Thoracic aorta (tissue), 2 donors: Measurements from ENCODE around the gene CDK4. TPM values are rescaled to one million over a fixed set of nuclear protein-coding genes. Genes with fewer than 3 reads are reported as not detected.
"Not testable (repeated sequence)": the region's sequence is repeated elsewhere in the genome, so short reads cannot be mapped to it uniquely, and the experiment has no call there.

ENCODE experiments used
- ATAC-seq: fragments of 150-250 bp; one replicate; pipeline ENCODE4 v1.8.0; 2017; ENCODE audit warnings: low read depth; ENCODE audit not compliant: insufficient number of reproducible peaks, low FRiP score
- DNase-seq: peaks from one replicate; pipeline ENCODE4 v3.0.0-alpha.2; 2020; ENCODE audit warnings: low spot score
- H3K27ac ChIP-seq, 2 donors: fragments of 200-600 bp; sonication (generic); 1 replicate in 1 of 2; 2 replicates in 1 of 2; pipeline ENCODE4 v1.5.1; 2016; ENCODE audit warnings: mild to moderate bottlenecking in 2 of 2, moderate library complexity in 2 of 2
- H3K27me3 ChIP-seq: fragments of 200-600 bp; sonication (generic); replicated peaks from 2 replicates; pipeline ENCODE4 v1.6.0; 2016; ENCODE audit warnings: mild to moderate bottlenecking; ENCODE audit not compliant: insufficient read depth
- H3K36me3 ChIP-seq: fragments of 200-600 bp; sonication (generic); one replicate; pipeline ENCODE4 v1.5.1; 2016
- H3K4me1 ChIP-seq, 2 donors: fragments of 200-600 bp; sonication (generic); 1 replicate in 1 of 2; 2 replicates in 1 of 2; pipeline versions ENCODE4 v1.5.1 to v1.6.0; 2016; ENCODE audit warnings: low read depth in 2 of 2, mild to moderate bottlenecking in 1 of 2; ENCODE audit not compliant: control insufficient read depth in 1 of 2
- H3K4me3 ChIP-seq: fragments of 200-600 bp; sonication (generic); 2 replicates; pipeline ENCODE4 v1.5.1; 2016; ENCODE audit warnings: mild to moderate bottlenecking
- H3K9me3 ChIP-seq: fragments of 200-600 bp; sonication (generic); 2 replicates; pipeline ENCODE4 v1.5.1; 2016
- total RNA-seq, 2 donors: library from RNA; depleted of rRNA; stranded (reverse); fragments of >200 nt; gene quantifications; one replicate each; pipeline versions ENCODE4 v1.1.0 to v1.2.3, GENCODE V29; 2016
- TF ChIP-seq, protein P1 (sequence below): fragments of 200-600 bp; sonication (generic); IDR thresholded peaks from one replicate; pipeline ENCODE4 v1.5.1; 2019; ENCODE audit warnings: antibody characterized with exemption

The CDK4 gene
- total RNA-seq, 2 donors from 2014 or later = 52.3 to 72.8 TPM

DNA sequence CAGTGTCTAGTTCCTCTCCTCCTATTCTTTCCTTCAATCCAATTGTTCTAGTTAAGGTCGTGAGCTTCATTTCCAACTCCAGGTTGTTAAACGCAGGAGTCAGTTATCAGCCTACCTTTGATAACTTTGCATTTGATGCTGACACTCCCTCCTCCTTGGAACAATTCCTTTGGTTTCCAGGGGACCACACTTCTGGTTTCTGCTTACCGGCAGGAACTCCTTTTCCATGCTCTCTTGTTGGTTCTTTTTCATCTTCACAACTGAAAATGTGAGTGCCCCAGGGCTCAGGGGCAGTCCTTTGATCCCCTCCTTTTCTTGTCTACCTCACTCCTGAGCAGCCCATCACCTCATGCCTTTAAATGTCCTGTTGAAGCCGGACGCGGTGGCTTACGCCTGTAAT is 25.3 kb upstream of the CDK4 start:
- H3K9me3 ChIP-seq = no peaks in the 10 kb centered on the region
- H3K27me3 ChIP-seq = no peaks in the 10 kb centered on the region
- peaks cover 9 to 18% of the 10 kb centered on the region in 2 donors for H3K4me1 ChIP-seq
- H3K27ac ChIP-seq = no peak overlapping the region
- TF ChIP-seq, protein P1, sequence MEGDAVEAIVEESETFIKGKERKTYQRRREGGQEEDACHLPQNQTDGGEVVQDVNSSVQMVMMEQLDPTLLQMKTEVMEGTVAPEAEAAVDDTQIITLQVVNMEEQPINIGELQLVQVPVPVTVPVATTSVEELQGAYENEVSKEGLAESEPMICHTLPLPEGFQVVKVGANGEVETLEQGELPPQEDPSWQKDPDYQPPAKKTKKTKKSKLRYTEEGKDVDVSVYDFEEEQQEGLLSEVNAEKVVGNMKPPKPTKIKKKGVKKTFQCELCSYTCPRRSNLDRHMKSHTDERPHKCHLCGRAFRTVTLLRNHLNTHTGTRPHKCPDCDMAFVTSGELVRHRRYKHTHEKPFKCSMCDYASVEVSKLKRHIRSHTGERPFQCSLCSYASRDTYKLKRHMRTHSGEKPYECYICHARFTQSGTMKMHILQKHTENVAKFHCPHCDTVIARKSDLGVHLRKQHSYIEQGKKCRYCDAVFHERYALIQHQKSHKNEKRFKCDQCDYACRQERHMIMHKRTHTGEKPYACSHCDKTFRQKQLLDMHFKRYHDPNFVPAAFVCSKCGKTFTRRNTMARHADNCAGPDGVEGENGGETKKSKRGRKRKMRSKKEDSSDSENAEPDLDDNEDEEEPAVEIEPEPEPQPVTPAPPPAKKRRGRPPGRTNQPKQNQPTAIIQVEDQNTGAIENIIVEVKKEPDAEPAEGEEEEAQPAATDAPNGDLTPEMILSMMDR = no peak
- peaks cover 8% of the 10 kb centered on the region for H3K36me3 ChIP-seq
- H3K4me3 ChIP-seq = no peak overlapping the region
- ATAC-seq (no peak), DNase-seq (no peak)

DNA sequence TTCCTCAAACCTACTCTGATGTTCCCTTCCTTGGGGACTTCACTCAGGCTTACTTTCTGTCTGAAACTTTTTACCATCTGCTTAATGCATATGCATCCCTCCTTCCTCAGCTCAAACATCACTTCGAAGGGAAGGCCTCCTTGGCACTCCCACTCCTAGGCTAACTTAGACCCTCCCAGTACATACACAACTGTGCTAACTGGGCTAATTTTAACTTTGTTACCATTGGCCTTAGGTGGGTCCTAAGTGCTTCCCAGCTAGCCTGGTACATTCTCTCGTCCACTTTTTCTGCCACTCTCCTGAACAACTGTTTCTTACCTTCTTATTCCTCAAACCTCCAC is 24.1 kb upstream of the CDK4 start:
- no peak for ATAC-seq
- Histone ChIP-seq H3K4me3 (no peak overlapping the region), H3K36me3 (peaks cover 8% of the 10 kb centered on the region), H3K9me3 (no peaks in the 10 kb centered on the region), H3K27ac (no peak overlapping the region), H3K4me1 (peaks cover 9 to 18% of the 10 kb centered on the region in 2 donors), H3K27me3 (no peaks in the 10 kb centered on the region)
- DNase-seq = no peak
- TF ChIP-seq, protein P1 = no peak

DNA sequence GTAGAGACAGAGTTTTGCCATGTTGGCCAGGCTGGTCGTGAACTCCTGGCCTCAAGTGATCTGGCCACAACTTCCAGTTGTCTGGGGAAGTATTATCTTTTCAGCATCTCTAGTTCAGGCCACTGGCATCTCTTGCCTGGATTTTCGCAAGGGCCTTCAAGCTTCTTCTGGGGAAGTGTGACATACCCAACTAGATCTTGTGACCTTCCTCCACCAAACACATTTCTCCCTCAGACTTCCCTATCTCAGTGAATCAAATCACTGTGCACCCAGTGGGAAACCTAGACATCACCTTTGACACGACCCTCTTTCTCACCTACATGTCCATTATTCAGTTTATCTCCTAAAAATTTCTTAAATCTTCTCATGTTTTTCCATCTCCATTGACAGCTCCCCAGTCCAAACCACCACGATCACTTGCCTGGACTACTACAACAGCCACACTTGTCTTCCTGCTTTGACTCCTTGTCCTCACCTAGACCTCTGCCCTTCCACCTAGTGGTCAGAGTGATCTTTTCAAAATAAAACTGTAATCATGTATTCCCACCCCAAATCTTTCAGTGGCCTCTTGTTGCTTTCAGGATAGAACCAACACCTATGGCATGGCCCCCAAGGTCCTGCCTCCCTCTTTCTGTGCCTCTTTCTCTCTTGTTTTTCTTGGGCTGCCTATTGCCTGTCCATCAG is 23.6 kb upstream of the CDK4 start:
- H3K4me1 ChIP-seq = peaks cover 9 to 24% of the 10 kb centered on the region in 2 donors
- TF ChIP-seq, protein P1 = no peak
- peaks cover 8% of the 10 kb centered on the region for H3K36me3 ChIP-seq
- no peaks in the 10 kb centered on the region for H3K27me3 ChIP-seq
- DNase-seq (no peak), ATAC-seq (no peak)
- H3K4me3 ChIP-seq = no peak overlapping the region
- no peak overlapping the region for H3K27ac ChIP-seq
- no peaks in the 10 kb centered on the region for H3K9me3 ChIP-seq

DNA sequence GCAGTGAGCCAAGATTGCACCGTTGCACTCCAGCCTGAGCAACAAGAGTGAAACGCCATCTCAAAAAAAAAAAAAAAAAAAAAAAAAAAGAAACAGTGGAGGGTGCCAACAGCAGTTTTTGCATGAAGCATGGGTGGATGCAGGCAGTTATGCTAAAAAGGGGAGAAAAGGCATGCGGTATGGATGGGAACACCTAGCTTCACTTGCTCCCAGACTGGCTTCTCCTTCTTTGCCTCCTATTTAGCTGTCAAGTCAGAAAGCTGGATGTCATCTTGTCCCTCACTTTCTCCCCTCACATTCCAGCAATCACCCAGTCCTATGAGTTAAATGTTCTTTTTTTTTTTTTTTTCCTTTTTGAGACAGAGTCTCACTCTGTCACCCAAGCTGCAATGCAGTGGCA is 22.9 kb upstream of the CDK4 start:
- no peak for ATAC-seq
- TF ChIP-seq, protein P1 = no peak
- no peak overlapping the region for H3K27ac ChIP-seq
- peaks cover 9 to 24% of the 10 kb centered on the region in 2 donors for H3K4me1 ChIP-seq
- DNase-seq = no peak
- H3K4me3 ChIP-seq = no peak overlapping the region
- no peaks in the 10 kb centered on the region for H3K27me3 ChIP-seq
- peaks cover 8% of the 10 kb centered on the region for H3K36me3 ChIP-seq
- H3K9me3 ChIP-seq = no peaks in the 10 kb centered on the region

DNA sequence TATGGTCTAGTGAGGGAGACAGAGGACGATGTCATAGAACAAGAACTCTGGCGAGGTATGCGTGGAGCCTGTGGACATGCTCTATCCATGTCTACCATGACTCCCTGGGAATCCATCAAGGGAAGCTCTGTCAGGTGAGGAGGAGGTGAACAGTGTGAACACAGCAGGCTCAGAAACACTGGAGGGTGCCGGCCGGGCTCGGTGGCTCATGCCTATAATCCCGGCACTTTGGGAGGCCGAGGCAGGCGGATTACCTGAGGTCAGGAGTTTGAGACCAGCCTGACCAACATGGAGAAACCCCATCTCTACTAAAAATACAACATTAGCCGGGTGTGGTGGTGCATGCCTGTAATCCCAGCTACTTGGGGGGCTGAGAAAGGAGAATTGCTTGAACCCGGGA is 22.5 kb upstream of the CDK4 start:
- H3K27ac ChIP-seq, H3K36me3 ChIP-seq, H3K4me3 ChIP-seq, H3K27me3 ChIP-seq, DNase-seq, ATAC-seq, H3K9me3 ChIP-seq: not testable (repeated sequence)
- H3K4me1 ChIP-seq = peaks cover 9 to 24% of the 10 kb centered on the region in 2 donors
